Right ventricle myocardium superior (tissue), 1 donor: ENCODE data around the gene EYA3. TPM values are rescaled to one million over a fixed set of nuclear protein-coding genes. Genes with fewer than 3 reads are reported as not detected.

Source experiments
- ATAC-seq: fragments of 200-7000 bp; cut with Tn5 transposase; one replicate; pipeline ENCODE4 v1.9.1; 2020; ENCODE audit warnings: mild to moderate bottlenecking; ENCODE audit not compliant: poor library complexity
- DNase-seq: peaks from one replicate; pipeline ENCODE4 v3.0.0-alpha.2; 2020
- intact Hi-C: fragments of 100-400 bp; cut with DNase I; formaldehyde crosslinking; loops from one replicate; pipeline ENCODE4 v1.11.2; 2022
- long read RNA-seq: library from polyadenylated mRNA; unstranded; transcript quantifications from one replicate; pipeline ENCODE4 v2.0.0, GENCODE V29; 2021
- total RNA-seq: library from RNA; stranded (reverse); fragmentation: NEBNext Ultra II Directional; extraction: Animal tissue kit (Norgen Biotek cat#: 25700); gene quantifications from one replicate; pipeline ENCODE4 v1.2.1, GENCODE V29; 2021
- donor health status: DM: no; HTN: yes; CAD: no; lungs with severe emphysema.

EYA3 gene, protein sequence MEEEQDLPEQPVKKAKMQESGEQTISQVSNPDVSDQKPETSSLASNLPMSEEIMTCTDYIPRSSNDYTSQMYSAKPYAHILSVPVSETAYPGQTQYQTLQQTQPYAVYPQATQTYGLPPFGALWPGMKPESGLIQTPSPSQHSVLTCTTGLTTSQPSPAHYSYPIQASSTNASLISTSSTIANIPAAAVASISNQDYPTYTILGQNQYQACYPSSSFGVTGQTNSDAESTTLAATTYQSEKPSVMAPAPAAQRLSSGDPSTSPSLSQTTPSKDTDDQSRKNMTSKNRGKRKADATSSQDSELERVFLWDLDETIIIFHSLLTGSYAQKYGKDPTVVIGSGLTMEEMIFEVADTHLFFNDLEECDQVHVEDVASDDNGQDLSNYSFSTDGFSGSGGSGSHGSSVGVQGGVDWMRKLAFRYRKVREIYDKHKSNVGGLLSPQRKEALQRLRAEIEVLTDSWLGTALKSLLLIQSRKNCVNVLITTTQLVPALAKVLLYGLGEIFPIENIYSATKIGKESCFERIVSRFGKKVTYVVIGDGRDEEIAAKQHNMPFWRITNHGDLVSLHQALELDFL
- total RNA-seq = 16.0 TPM
- long read RNA-seq, full-length matches to known transcripts = 3 of 12 reads
- long read RNA-seq, partial matches to known transcripts = 3 of 12 reads
- long read RNA-seq, other reads (novel, unspliced or antisense) = 6 of 12 reads

DNA sequence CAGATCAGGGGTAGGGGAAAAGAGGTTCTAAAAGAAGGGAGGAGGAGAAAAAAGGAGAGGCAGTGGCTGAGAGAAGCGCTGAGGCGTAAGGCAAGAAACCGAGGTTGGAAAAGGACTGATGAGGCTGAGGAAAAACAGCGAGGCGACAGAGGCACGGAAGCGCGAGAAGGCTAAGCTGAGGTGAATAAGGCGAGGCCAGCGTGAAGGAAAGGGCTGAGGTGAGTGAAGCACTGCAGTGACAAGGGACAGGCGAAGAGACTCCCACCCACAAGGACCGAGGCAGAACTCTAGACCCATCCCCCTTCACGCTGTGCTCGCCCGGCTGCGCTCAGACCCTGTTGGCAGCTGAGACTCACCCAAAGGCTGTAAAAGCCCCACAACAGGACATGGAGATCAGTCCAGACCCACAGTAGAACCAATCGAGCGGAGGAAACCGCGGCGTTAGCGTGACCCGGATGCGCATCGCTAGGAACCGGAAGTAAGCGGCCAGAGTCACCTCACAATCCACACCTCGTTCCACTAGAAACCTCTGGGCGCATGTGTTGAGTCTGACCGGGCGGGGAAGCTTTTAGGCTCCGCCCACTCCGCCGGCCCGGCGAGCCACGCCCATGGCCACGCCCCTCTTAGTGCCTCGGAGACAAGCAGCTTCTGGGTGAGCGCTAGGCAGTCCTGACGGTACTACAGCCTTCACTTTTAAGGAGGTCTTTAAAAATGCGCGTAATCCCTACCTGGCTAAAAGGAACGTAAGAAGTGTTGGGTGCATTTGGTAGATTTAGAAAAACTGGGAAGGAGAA, at the start of gene EYA3:
TSS of gene EYA3 (minus strand) at position 443 of the 794 bp plus-strand sequence. CDS start 30,584 bp downstream, outside the sequence.
- DNase-seq (peak; percentile 99), ATAC-seq (peak; percentile 99)
- intact Hi-C loops = no loop called here

DNA sequence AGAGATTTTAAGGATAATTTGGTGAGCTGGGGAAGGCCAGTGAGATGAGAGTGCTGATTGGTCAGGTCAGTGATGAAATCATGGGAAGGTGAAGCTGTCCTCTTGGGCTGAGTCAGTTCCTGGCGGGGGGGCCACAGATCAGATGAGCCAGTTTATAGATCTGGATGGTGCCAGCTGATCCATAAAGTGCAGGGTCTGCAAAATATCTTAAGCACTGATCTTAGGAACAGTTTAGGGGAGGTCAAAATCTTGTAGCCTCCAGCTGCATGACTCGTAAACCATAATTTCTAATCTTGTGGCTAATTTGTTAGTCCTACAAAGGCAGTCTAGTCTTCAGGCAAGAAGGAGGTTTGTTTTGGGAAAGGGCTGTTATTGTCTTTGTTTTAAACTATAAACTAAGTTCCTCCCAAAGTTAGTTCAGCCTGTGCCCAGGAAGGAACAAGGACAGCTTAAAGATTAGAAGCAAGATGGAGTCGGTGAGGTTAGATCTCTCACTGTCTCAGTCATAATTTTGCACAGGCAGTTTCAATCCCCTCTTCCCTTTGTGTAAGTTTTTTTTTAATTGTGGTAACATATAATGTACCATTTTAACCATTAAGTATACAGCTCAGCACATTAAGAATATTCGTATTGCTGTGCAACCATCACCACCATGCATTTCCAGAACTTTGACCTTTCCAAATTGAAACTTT, 48.7 kb upstream of the EYA3 start:
- intact Hi-C loops = no loop called here
- ATAC-seq (no peak), DNase-seq (no peak)

DNA sequence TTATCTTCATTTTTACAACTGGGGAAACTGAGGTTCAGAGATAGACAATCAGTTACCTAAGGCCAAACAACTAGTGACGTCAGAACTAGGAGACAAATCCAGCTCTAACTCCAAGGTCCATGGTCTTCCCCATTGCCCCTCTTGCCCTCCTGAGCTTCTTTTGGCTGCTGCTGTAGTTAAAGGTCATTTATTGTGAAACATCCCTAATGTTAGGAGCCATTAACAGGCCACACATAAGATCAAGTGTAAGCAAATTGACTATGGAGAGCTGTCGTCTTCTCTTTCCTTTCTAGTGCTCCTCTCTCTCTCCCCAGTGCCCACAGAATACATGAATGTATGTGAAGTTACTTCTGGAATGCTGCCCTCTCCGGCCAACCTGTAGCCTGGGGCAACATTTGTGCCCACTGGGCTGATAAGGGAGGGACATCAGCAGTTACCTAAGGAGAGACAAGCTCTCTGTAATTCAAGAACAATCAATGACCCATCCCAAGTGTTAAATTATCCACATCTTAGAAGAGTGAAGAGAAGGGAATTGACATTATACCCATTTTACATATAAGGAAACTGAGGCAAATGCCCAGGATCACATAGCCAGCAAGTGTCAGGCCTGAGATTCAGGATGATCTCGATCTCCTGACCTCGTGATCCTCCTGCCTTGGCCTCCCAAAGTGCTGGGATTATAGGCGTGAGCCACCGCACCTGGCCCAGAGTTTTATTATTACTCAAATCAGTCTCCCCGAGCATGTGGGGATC, 47.9 kb upstream of the EYA3 start:
- ATAC-seq (no peak), DNase-seq (no peak)
- intact Hi-C loops = no loop called here

DNA sequence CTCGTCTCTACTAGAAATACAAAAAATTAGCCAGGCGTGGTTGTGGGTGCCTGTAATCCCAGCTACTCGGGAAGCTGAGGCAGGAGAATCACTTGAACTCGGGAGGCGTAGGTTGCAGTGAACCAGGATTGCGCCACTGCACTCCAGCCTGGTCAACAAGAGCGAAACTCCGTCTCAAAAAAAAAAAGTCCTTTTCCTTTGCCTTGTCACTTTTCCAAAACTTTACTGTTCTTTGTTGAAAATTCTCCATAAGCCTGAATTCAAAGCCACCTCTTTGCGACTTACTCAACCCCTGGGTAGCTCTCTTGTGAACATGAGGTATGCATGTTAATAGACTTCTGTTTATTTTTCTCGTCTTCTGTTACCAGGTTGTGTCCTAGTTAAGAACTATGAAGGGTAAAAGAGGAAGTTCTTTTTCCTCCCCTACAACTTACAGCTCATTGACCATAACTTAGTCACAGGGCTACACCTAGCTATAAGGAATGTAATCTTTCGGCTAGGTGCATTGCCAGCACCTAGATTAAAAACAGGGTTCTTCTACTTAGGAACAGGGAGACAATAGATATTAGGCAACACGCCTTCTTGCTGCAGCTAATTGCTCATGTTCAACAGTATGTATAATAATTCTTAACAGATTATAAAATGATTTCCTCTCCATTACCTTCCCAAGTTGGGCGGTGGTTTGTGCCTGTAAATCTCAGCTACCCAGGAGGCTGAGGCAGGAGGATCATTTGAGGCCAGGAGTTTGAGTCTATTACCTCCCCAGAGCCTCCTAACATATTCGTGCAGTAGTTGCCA, 47.2 kb upstream of the EYA3 start:
- DNase-seq (peak; percentile 55), ATAC-seq (no peak)
- intact Hi-C loops = no loop called here

DNA sequence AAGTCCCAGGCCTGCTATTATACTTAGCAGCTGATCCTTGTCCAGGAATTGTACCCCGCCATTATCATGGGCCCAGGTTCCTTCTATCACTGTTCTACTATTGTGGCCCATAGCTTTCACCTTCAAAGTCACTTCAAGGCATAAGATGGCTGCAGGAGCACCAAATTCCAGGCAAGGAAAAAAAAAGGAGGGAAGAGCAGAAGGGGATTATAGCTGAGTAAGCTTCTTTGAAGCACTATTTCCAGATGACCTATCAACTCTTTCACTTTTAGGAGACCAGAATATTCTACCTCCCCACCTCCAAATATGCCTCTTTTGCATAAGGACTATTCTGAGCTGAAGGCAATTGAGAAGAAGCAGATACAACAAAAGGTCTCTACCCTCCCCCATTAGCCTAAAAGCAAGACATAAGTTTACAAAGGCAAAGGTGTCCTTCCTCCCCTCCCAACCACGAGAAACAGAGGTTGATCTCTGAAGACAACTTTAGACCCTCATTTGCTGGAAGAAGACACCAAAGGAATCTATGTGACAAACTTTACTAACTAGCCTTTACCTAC, 46.3 kb upstream of the EYA3 start:
- no peak for DNase-seq
- intact Hi-C loops = no loop called here
- ATAC-seq = no peak

DNA sequence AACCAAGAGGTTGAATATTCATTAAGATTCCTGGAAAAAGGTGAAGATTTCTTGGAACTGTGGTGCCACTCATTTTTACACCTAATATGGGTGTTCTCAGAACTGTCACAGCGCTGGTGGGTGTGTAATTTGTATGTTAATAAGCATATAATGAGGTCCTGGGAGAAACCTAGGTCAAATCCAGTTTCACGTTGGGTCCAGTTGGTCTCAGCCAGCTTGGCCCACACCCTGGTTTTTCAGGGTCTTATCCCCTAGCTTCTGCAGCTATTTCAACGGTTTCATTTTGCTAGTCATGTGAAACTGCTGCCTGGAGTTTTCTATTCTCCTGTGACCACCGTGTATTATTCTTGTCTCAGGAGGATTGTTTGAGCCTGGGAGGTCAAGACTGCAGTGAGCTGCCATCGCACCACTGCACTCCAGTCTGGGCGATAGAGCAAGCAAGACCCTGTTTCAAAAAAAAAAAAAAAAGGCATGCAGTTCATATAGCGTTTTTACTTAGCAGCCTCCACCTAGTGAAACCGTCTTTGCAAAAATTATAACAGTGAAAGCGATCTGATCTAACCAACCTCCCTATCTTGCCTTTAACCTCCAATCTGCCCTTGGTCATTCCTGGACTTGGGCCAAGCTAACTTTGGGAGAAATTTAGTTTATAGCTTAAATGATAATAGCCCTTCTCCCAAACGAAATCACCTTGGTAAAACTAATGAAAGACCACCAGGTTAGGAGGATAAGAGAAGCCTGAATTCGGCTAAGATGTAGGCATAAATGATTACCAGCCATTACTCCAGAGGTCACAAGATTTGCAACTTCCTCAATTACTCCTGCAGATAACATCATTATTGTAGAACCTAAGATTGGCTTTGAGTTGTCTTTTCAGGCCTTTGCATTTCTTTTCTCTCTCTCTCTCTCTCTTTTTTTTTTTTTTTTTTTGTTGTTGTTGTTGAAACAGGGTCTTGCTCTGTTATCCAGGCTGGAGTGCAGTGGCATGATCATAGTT, 44.1 kb upstream of the EYA3 start:
- ATAC-seq (no peak), DNase-seq (no peak)
- intact Hi-C loops = no loop called here

DNA sequence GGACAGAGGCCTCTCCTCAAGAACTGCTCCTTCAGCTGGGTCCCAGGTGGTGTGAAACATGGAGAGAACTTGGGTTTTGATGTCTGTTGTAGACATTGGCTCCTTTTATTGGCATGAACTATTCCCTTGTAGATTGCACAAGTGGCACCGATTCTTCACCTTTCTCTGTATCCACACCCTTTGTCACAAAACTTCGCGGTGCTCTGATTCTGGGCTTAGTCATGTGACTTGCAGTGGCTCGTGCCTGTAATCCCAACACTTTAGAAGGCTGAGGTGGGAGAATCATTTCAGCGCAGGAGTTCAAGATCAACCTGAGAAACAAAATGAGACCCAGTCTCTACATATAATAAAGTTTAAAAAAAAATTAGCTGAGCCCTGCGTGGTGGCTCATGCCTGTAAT, 42.5 kb upstream of the EYA3 start:
- ATAC-seq (no peak), DNase-seq (no peak)
- intact Hi-C loops = no loop called here

DNA sequence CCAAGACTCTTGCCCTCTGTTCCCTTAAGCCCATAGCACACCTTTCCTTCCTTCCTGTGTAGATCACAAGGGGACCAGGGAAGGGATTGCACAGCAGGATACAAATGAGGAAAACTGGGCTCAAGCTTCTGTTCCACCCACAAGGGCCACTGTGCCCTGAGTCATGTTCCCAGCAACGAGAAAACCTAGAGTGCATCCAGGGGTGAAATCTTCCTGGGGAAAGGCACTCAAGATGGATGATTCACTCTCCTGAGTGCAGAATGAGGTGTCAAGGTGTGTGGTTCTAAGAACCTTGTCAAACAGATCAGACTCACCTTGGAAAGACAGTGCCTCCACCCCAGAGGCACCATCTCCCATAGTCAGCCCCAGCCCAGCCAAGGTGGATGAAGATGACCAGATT, 40.7 kb upstream of the EYA3 start:
- intact Hi-C loops = no loop called here
- DNase-seq = no peak
- no peak for ATAC-seq

DNA sequence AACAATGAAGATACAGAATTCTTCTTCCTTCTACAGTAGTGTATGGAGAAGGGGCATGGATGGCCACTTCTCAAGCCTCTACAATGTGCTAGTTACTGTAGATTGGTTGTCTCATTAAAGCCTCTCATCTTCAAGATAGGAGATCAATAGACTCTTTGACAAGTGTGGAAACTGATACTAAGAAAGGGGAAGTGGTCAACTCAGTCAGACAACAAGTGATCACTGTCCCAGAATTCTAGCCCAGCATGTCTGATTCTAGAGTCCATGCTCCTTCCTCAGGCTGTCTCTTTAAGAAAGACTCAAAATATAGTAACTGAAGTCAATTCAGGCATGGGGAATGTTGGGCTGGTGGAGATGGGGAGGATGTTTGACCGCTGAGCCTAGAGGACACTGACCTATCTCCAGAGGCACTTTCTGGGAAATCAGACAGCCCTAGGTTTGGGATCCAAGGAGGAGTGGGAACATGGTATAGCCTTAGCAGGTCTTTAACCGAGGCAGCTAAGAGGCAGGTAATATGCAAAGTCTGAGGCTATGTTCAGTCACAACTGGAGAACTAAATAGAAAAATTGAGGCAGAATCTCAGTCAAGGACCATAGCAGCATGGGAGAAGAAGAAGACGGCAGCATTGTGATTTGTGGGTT, 39.3 kb upstream of the EYA3 start:
- intact Hi-C loops = no loop called here
- DNase-seq = no peak
- no peak for ATAC-seq

DNA sequence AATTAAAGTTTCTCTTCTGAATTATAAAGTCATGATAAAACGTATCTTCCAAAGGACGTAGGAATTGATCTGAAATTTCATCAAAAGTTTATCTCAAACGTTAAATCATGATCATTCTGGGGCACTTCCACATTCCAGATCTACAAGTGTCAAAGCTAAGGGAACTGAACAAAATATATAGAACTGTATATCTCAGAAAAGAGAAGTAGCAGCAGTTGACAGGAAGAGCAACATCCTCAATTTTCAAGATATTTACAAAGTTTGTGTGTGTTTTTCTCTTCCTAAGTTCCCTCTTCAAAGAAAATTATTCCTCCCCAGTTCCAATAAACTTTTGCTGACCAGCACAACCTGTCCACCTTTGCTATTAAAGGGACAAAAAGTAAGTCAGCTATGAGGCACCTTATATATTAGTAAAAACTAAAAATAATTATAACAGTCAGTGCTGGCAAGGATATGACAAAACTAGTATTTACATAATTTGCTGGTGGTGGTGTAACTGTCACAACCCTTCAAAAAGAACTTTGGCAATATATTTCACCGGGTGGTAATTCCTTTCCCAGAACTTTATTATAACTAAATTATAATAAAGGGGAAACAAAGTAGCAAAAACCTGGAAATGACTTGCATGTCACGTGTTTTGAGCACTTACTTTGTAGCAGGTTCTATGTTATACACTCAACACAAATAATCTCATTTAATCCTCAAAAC, 38.5 kb upstream of the EYA3 start:
- intact Hi-C loops = no loop called here
- ATAC-seq (peak; percentile 18), DNase-seq (no peak)

DNA sequence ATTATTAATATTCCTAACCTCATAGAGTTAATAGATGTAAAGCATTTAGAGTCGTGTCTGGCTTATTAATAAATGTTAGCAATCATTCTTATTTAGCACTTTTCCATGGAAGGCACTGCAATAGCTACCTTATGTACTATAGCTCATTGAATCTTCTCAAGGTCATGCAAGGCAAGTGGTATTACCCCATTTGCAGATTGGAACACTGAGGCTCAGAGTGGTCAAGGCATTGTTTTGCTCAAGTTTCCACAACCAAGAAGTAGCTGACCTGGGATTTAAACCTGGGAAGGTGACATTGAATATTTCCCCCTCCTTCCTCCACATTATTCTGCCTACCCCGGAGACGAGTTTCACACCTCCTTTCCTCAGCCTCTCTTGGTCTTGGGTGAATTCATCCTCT, 37.8 kb upstream of the EYA3 start:
- DNase-seq (no peak), ATAC-seq (no peak)
- intact Hi-C loops = no loop called here

DNA sequence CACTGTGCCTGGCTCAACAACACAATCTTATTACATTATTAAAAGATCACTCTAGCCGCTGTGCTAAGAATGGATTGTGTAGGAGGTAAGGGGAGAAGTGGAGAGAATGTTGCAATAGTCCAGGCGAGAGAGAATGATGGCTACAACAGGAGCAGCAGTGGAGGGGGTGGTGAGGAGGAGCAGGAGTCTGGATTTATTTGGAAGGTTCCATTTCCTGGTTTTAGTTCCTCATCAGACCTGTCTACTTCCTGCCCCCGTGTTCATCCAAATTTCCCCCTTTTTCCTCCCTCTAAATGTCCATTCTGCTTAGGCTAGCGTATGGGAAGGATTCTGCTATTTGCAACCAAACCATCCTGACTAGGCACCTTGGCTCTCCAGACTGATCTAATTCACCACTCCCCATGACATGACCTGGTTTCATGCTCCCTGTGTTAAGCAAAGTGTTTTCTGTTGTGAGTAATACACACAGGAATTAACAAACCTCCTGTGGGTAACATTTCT, 35.1 kb upstream of the EYA3 start:
- no peak for DNase-seq
- intact Hi-C loops = no loop called here
- peak; percentile 25 for ATAC-seq

DNA sequence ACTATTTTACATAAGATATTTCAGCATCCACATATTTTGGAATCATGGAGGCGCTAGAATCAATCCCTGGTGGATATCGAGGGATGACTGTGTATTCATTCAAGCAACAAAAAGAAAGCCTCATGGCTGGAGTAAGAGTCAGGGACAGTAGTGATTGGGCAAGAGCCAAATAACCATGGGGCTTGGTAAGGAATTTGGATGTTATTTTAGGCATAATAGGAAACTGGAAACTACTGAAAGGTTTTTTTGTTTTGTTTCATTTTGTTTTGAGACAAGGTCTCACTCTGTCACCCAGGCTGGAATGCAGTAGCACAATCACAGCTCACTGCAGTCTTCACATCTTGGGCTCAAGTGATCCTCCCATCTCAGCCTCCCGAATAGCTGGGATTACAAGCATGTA, 33.8 kb upstream of the EYA3 start:
- intact Hi-C loops = no loop called here

DNA sequence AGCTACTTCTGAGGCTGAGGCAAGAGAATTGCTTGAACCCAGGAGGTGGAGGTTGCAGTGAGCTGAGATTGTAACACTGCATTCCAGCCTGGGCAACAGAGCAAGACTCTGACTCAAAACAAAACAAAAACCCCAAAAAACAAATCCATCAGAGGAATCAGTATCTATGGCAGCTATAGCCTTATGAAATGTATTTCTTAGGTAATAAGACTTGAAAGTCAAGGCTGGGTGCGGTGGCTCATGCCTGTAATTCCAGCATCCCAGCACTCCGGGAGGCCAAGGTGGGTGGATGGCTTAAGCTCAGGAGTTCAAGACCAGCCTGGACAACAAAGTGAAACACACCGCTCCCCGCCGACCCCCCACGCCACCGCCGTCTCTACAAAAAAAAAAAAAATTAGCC, 31.1 kb upstream of the EYA3 start:
- no peak for ATAC-seq
- intact Hi-C loops = no loop called here
- DNase-seq = no peak

More for the DNA sequence above, 33.8 kb upstream of the EYA3 start:
- DNase-seq = no peak
- no peak for ATAC-seq
